ENCODE results near the gene GPR135.

DNA sequence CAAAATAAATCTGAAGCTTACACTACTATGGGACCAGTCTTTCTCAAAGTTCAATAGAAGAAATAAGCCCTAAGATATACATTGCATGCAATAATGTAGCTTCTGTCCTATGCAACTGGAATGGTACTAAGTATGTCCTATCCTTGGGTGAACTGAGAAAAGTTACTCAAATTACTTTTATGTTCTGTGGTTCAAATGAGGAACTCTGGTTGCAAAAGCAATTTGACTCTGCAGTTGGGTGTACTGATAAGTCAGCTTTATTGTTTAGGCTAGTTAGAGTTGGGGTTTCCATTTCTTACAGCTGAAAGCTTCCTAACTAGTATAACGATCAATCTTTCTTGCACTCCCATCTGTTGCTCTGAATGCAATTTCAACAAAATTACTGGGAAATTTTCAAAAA is 29.2 kb downstream of the GPR135 start:
- no peak for TF ChIP-seq BACH2 (CRISPR knock-in tag; IDR thresholded peaks at IDR 0.05; ENCODE audit: borderline replicate concordance)
- TF ChIP-seq ZC3H10 (CRISPR knock-in tag; IDR thresholded peaks at IDR 0.05): no peak
- no peak for TF ChIP-seq ESRRG (CRISPR knock-in tag; IDR thresholded peaks at IDR 0.05)
- TF ChIP-seq CREB5 (CRISPR knock-in tag; IDR thresholded peaks at IDR 0.05; ENCODE audit: low read depth): no peak
- TF ChIP-seq CSDC2 (CRISPR knock-in tag; IDR thresholded peaks at IDR 0.05): no peak
- TF ChIP-seq TSHZ2 (CRISPR knock-in tag; IDR thresholded peaks at IDR 0.05): no peak
- no peak for TF ChIP-seq ARNTL (CRISPR knock-in tag; IDR thresholded peaks at IDR 0.05; ENCODE audit: borderline replicate concordance, low read depth)
- TF ChIP-seq ZFP3 (CRISPR knock-in tag; IDR thresholded peaks at IDR 0.05): no peak
- no peak for TF ChIP-seq PATZ1 (CRISPR knock-in tag; IDR thresholded peaks at IDR 0.05; ENCODE audit: borderline replicate concordance)
- no peak for TF ChIP-seq ZNF70 (CRISPR knock-in tag; IDR thresholded peaks at IDR 0.05)
- TF ChIP-seq, protein P1, sequence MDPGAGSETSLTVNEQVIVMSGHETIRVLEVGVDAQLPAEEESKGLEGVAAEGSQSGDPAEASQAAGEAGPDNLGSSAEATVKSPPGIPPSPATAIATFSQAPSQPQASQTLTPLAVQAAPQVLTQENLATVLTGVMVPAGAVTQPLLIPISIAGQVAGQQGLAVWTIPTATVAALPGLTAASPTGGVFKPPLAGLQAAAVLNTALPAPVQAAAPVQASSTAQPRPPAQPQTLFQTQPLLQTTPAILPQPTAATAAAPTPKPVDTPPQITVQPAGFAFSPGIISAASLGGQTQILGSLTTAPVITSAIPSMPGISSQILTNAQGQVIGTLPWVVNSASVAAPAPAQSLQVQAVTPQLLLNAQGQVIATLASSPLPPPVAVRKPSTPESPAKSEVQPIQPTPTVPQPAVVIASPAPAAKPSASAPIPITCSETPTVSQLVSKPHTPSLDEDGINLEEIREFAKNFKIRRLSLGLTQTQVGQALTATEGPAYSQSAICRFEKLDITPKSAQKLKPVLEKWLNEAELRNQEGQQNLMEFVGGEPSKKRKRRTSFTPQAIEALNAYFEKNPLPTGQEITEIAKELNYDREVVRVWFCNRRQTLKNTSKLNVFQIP (CRISPR knock-in tag; IDR thresholded peaks at IDR 0.05; ENCODE audit: borderline replicate concordance, low read depth): no peak
- no peak for TF ChIP-seq ZFP30 (CRISPR knock-in tag; IDR thresholded peaks at IDR 0.05)

Measured in SK-N-SH treated with all-trans-retinoic acid at 6 μM for 48 hours (cell line).